Spleen (tissue), 11 donors: Measurements from ENCODE around the gene PRKG1. TPM values are rescaled to one million over a fixed set of nuclear protein-coding genes. Genes with fewer than 3 reads are reported as not detected.

Experiments
- DNase-seq: peaks from one replicate; pipeline ENCODE4 v3.0.0-alpha.2; 2020
- H3K27ac ChIP-seq, 8 donors: fragments of 200-600 bp; sonication (generic) in 7 of 8; 1 replicate in 4 of 8; 2 replicates in 4 of 8; pipeline versions ENCODE4 v1.5.0 to v1.8.0; 2016 to 2021; ENCODE audit warnings: inconsistent platforms in 4 of 8, mild to moderate bottlenecking in 4 of 8, moderate library complexity in 1 of 8
- H3K27me3 ChIP-seq, 7 donors: fragments of 200-600 bp; sonication (generic) in 6 of 7; replicated peaks in 1 of 7; 1 replicate in 4 of 7; 2 replicates in 3 of 7; pipeline versions ENCODE4 v1.5.0 to v1.8.0; 2016 to 2021; ENCODE audit warnings: inconsistent platforms in 3 of 7, mild to moderate bottlenecking in 1 of 7
- H3K36me3 ChIP-seq, 6 donors: fragments of 200-600 bp; sonication (generic) in 5 of 6; 1 replicate in 4 of 6; 2 replicates in 2 of 6; pipeline versions ENCODE4 v1.5.0 to v1.8.0; 2016 to 2021; ENCODE audit warnings: inconsistent platforms in 2 of 6
- H3K4me1 ChIP-seq, 6 donors: fragments of 200-600 bp; sonication (generic) in 5 of 6; 1 replicate in 3 of 6; 2 replicates in 3 of 6; pipeline versions ENCODE4 v1.5.0 to v1.8.0; 2016 to 2021; ENCODE audit warnings: inconsistent platforms in 3 of 6
- H3K4me3 ChIP-seq, 8 donors: fragments of 200-600 bp; sonication (generic) in 7 of 8; 1 replicate in 4 of 8; 2 replicates in 4 of 8; pipeline versions ENCODE4 v1.5.0 to v1.8.0; 2016 to 2021; ENCODE audit warnings: inconsistent platforms in 4 of 8, mild to moderate bottlenecking in 4 of 8, moderate library complexity in 2 of 8
- H3K9me3 ChIP-seq, 8 donors: fragments of 200-600 bp; sonication (generic) in 7 of 8; 1 replicate in 4 of 8; 2 replicates in 4 of 8; pipeline versions ENCODE4 v1.5.0 to v1.8.0; 2016 to 2021; ENCODE audit warnings: inconsistent platforms in 4 of 8
- CTCF ChIP-seq, 11 experiments: fragments of 200-600 bp in 7 of 11; fragments of 450-650 bp in 4 of 11; sonication (generic) in 4 of 11; IDR thresholded peaks in 8 of 11; conservative IDR thresholded peaks in 3 of 11; 1 replicate in 7 of 11; 2 replicates in 4 of 11; pipeline versions ENCODE4 v1.4.0 to v1.8.0; 2016 to 2021; ENCODE audit warnings: antibody characterized with exemption in 11 of 11, inconsistent platforms in 4 of 11, mild to moderate bottlenecking in 1 of 11
- POLR2A ChIP-seq, 3 donors: fragments of 450-650 bp; IDR thresholded peaks; one replicate each; pipeline ENCODE4 v1.5.1; 2017; ENCODE audit warnings: antibody characterized with exemption in 3 of 3, mild to moderate bottlenecking in 1 of 3
- POLR2AphosphoS5 ChIP-seq, 3 donors: sonication (generic); formaldehyde crosslinking; IDR thresholded peaks; one replicate each; pipeline ENCODE4 v1.5.1; 2017; ENCODE audit warnings: antibody characterized with exemption in 3 of 3
- WGBS, 5 donors: extraction: QIAGEN DNeasy Blood & Tissue Kit in 3 of 5; methylation state at CpG; one replicate each; pipeline versions ENCODE4 v1.1.5 to v1.1.7; 2013 to 2018; 5-methylcytosine and 5-hydroxymethylcytosine counted together
- intact Hi-C: fragments of 100-400 bp; cut with DNase I; formaldehyde crosslinking; loops from one replicate; pipeline ENCODE4 v1.15.0; 2023; ENCODE audit warnings: low total_unique reads
- polyA plus RNA-seq, 3 donors: library from polyadenylated mRNA; stranded (reverse); fragments of 200-250 nt; gene quantifications; one replicate each; pipeline ENCODE4 v1.2.1, GENCODE V29; 2013
- total RNA-seq, 7 donors: library from RNA; depleted of rRNA in 3 of 7; stranded (reverse); fragments of >200 nt in 3 of 7; fragmentation: NEBNext Ultra II Directional in 4 of 7; extraction: Animal tissue kit (Norgen Biotek cat#: 25700) in 4 of 7; gene quantifications; one replicate each; pipeline versions ENCODE4 v1.1.0 to v1.2.1, GENCODE V29; 2016 to 2021
- donor health status: healthy with polysubstance abuse.
- donor health status: DM: no; HTN: no; CAD: no; lungs with moderate emphysema.
- donor health status: DM: no; HTN: no; CAD: no.
- donor health status: Bipolar disorder and iron deficiency.
- donor health status: healthy.
- donor health status: DM: no; HTN: no; CAD: no.
- donor health status: DM: yes; HTN: yes; CAD: no.

Gene PRKG1
- total and polyA plus RNA-seq, 10 donors = 0.65 to 10.5 (median 7.2) TPM

DNA sequence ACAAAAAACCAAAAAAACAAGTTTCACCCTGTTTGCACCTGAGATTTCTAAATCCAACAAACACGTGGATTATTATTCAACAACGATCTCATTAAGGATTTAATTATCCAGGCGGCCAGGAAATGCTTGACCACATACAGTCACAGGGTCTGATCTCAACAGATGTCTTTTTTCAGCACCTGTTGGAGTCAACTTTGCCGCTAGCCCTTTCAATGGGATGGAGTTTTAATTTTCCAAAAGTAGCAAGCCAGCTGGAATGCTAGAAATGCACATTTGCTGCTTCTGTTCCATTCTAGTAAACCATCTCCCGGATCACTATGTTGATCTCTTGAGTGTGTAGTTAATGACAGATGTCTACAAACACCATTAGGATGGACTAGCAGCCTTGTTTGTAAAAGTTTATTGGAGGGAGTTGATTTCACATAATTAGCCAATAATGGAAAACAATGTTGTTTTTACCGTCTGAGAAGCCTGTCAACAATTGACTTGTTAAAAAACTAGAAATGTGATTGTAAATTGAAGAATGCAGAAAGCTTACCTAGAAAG is 1175.6 kb downstream of the PRKG1 start:
- WGBS, 5 donors = 78 to 86% (median 84%) methylated on average over 6 of the region's 6 CpGs
- no peak for TF ChIP-seq CTCF (IDR thresholded peaks at IDR 0.05 in 8 of 11, conservative IDR thresholded peaks at IDR 0.05 in 3 of 11)
- TF ChIP-seq POLR2AphosphoS5 (IDR thresholded peaks at IDR 0.05) = no peak
- TF ChIP-seq POLR2A (IDR thresholded peaks at IDR 0.05) = no peak
- H3K9me3 ChIP-seq = no peaks in the 10 kb centered on the region
- no peak for DNase-seq
- H3K4me1 ChIP-seq = no peaks in the 10 kb centered on the region
- intact Hi-C loops = no loop called here
- no peak overlapping the region for H3K4me3 ChIP-seq
- H3K36me3 ChIP-seq = no peaks in the 10 kb centered on the region
- H3K27ac ChIP-seq = no peak overlapping the region
- no peaks in the 10 kb centered on the region for H3K27me3 ChIP-seq

GRCh38 chr10:52250510-52250909 is 1176.2 kb downstream of the PRKG1 start:
- intact Hi-C loops = no loop called here
- no peak for DNase-seq
- WGBS, 5 donors = 54 to 76% (median 63%) methylated on average over 3 of the region's 3 CpGs
- Histone ChIP-seq H3K36me3 (no peaks in the 10 kb centered on the region), H3K4me3 (no peak overlapping the region), H3K27me3 (no peaks in the 10 kb centered on the region), H3K9me3 (no peaks in the 10 kb centered on the region), H3K27ac (no peak overlapping the region), H3K4me1 (no peaks in the 10 kb centered on the region)
- TF ChIP-seq CTCF (IDR thresholded peaks at IDR 0.05 in 8 of 11, conservative IDR thresholded peaks at IDR 0.05 in 3 of 11) (no peak), POLR2A (IDR thresholded peaks at IDR 0.05) (no peak), POLR2AphosphoS5 (IDR thresholded peaks at IDR 0.05) (no peak)

- Histone ChIP-seq H3K9me3 (no peaks in the 10 kb centered on the region), H3K27me3 (no peaks in the 10 kb centered on the region), H3K36me3 (no peaks in the 10 kb centered on the region), H3K27ac (no peak overlapping the region), H3K4me1 (no peaks in the 10 kb centered on the region), H3K4me3 (no peak overlapping the region)
- intact Hi-C loops = no loop called here
- DNase-seq = no peak
- WGBS, 5 donors = 65 to 79% (median 79%) methylated on average over 3 of the region's 3 CpGs
- TF ChIP-seq POLR2AphosphoS5 (IDR thresholded peaks at IDR 0.05) (no peak), POLR2A (IDR thresholded peaks at IDR 0.05) (no peak), CTCF (IDR thresholded peaks at IDR 0.05 in 8 of 11, conservative IDR thresholded peaks at IDR 0.05 in 3 of 11) (no peak)
Measured at GRCh38 chr10:52252307-52252706, 1178.0 kb downstream of the PRKG1 start.

DNA sequence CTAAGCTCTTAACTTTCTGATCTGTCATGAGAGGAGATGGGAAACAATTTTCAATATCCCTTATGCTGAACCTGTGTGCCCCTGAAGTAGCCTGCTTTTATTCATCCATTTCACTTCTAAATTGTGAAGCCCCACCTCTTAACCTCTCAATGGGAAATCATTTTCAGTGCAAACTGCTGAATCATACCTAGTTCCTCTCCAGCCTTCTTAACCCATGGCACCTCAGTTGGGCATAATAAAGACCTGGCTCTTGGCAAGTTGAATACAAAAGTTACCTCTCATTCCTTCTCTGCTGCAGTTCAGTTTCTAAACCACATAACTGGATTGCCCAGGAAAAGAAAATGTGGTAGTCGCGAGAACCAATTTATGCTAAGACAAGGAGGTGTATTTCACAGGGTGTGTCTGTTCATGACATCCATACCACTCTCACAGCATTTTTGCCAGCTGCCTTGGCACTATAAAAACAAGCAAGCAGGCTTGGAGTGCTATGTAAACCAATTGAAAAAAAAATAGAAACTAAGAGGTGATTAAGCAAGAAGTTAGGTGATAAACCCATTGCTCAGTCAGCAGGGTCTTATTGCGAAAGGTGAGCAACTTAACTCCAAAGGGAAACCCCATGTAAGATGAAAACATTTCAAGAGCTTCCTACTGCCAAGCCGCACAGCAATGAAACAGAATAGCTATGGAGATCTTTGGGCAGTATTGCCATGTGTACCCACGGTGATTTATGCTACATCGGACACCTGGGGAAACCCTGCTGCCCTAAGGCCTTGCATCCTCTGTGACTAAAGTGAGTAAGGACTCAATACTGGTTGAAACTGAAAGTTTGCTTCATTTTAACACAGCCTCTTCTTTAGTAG is 1182.8 kb downstream of the PRKG1 start:
- WGBS, 5 donors = 79 to 91% (median 89%) methylated on average over 6 of the region's 6 CpGs
- TF ChIP-seq POLR2A (IDR thresholded peaks at IDR 0.05) = no peak
- no peak for DNase-seq
- Histone ChIP-seq H3K4me1 (no peaks in the 10 kb centered on the region), H3K4me3 (no peak overlapping the region), H3K27me3 (no peaks in the 10 kb centered on the region), H3K27ac (no peak overlapping the region), H3K9me3 (no peaks in the 10 kb centered on the region), H3K36me3 (no peaks in the 10 kb centered on the region)
- intact Hi-C loops = no loop called here
